HG02759 (cell line): ENCODE measurements around the gene CNTN5.
"Not testable (repeated sequence)": the region's sequence is repeated elsewhere in the genome, so short reads cannot be mapped to it uniquely, and the experiment has no call there.

ENCODE experiments used
- ATAC-seq: cut with Tn5 transposase; IDR thresholded peaks from one replicate; pipeline ENCODE4 v1.9.1; 2021; ENCODE audit warnings: mild to moderate bottlenecking, moderate library complexity; ENCODE audit not compliant: unreplicated experiment

The CNTN5 gene

DNA sequence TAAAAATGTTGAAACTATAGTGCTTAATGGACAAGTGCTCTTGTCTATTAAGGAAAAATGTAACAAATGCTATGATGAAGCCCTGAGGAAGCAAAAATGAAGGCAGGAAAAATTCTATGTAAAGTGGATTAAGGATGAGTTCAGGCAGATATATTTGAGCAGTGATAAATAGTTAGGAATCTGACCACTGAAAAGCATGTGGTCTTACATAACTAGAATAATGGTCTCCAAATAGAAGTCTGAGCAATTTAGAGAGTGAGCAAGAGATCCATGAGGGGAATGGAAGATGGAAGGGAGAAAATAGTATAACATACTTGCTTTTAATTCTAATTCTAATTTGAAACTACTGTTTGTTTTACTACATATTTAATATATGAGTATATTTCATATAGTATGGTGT, 1155.7 kb downstream of the CNTN5 start:
- ATAC-seq = no peak

DNA sequence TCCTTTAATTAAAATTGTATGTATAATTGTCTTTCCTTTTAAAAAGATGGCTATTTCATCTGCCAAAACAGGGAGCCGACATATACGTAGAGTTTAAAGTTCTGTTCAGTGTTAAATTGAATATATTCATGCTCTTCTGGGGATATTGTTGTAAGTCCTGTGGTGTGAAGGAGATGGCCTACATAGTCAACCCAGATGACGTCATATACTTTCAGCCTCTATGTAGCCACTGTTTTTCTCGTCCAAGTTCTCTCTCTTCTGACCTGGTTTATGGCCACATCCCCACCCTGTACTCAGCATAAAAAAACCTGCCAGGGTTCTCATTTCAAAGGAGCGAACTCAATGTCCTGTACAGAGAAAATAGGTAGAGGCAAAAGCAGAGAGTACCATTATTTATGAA, 1156.9 kb downstream of the CNTN5 start:
- ATAC-seq = no peak

DNA sequence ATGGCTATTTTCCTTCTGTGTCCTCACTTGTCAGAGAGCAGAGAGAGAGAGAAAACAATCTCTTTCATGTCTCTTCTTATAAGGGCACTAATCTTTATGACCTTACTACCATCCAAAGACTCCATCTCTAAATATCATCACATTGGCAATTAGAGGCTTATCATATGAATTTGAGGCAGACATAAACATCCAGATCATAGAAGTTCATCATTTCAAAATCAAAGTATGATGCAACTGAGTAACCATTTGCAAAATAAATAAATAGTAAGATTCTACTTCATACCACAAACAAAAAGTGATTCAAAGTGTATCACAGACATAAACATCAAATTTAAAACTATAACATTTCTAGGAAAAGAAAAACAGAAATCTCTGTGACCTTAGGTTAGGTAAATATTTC, 1161.6 kb downstream of the CNTN5 start:
- no peak for ATAC-seq

DNA sequence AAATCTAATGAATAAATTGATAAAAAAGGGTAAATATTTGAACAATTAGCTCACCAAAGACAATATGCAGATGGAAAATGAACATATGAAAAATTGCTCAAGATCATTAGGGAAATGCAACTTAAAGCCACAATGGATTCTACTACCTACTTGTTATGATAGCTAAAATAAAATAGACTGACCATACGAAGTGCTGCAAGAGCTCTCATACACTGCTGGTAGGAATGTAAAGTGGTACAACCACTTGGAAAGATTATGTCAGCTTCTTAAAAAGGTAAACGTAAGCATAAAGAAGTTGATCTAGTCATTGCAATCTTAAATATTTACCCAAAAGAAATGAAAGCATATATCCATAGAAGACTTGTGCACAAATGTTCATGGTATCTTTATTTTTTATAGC, 1162.2 kb downstream of the CNTN5 start:
- no peak for ATAC-seq

DNA sequence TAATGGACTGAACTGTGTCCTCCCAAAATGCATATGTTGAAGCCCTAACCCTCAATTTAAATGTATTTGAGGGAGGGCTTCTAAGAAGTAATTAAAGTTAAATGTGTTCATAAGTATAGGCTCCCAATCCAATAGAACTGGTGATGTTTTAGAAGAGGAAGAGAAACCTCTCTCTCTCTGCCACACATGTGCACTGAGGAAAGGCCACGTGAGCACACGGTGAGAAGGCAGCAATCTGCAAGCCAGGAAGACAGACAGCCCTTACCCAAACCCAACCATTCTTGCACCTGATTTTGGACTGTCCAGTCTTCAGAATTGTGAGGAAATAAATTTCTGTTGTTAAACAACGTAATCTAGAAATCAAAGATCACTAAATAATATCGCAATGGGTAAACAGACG, 1164.8 kb downstream of the CNTN5 start:
- ATAC-seq = no peak

DNA sequence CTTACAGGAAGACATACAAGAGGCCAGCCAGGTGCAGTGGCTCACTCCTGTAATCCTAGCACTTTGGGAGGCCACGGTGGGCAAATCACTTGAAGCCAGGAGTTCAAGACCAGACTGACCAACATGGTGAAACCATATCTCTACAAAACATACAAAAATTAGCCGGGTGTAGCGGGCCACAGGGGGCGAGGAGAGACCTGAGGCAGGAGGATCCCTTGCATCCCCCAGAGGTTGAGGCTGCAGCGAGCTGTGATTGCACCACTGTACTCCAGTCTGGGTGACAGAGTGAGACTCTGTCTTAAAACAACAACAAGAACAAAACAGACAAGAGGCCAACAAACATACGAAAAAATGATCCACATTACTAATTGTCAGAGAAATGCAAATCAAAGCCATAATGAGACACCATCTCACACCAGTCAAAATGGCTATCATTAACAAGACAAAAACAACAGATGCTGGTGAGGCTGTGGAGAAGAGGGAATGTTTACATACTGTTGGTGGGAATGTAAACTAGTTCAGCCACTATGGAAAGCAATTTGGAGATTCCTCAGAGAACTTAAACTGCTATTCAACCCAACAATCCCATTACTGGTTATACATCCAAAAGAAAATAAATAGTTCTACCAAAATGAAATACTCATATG, 1167.5 kb downstream of the CNTN5 start:
- no peak for ATAC-seq

DNA sequence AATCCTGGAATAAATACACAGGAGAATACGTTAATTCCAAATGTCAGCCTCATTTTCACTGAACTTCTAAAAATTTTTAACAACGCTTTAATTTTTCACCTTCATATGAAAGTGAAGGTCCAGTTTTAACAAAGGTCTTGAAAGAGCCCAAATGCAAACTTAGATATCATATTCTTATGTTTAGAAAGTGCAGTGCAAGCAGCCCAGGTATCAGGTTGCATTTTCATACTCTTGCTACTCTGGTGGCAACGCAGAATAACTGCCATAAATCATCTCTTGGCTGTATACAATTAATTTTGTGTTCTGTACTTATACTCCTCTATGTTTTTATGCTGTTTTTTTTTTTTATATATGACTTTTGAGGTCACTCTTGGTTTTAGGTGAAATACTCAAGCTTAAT, 1169.6 kb downstream of the CNTN5 start:
- ATAC-seq = no peak

DNA sequence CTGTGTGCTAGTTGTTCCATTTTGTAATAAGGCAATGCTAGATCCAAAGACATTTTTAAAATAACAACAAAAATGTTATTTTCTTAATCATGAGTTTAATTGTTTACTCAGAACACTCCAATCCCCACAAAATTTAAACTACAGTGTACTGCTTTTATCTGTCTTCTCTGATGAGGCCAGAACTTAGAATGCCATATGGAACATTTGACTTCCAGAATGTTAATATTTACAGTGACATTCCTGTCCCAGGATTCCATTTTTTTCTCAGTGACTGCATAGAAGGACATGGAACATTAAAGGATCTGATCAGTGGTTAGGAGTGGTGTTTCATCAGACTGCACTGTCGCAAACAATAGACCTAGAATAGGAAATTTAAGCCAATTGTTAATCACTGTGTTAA, 1171.4 kb downstream of the CNTN5 start:
- no peak for ATAC-seq

DNA sequence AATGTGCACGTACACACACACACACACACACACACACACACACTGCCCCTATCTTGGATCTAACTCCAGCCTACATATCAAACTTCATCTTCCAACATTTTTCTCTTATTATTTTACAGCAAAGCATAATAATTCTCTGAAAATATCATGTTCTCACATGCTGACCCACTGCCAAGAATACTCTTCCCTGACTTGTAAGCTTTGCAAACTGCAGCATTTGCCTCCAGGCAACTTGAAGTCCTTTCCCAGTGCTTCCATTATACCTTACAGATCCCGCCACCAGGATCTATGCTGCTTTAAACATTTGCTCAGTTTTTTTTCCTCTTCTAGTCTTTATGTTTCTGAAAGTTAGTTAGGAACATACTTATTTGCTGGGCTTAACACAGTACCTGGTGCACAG, 1183.0 kb downstream of the CNTN5 start:
- no peak for ATAC-seq

DNA sequence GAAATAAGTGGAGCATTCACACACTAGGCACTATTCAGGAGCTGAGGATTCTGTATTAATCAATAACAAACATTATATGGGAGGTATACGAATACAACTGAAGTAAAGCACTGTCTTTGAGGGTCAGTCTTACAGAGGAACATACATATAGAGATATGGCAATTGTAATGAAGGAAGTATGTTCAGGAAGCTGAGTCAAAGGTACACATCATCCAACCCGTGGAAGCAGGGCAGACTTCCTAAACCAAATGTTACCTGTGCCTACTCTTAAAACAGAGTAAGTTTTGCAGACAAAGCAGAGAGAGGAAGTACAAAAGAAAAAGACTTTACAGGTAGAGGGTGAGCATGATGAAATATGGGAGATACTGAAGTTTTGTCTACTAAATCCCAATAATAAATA, 1185.2 kb downstream of the CNTN5 start:
- ATAC-seq = no peak

DNA sequence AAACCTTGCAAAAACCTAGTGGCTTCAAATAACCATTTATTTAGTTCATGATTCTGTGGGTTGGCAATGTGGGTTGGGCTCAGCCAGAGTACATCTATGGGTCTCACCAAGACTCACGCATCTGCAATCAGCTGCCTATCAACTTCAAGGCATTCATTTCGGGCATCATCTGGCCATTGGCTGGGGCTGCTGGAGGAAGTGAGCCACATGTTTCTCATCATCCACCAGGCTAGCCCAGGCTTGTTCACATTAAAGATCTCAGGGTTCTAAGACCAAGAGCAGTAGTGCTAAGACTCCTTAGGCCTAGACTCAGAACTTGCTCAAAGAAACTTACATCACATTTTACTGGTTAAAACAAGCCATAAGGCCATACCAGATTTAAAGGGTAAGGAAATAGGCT, 1187.5 kb downstream of the CNTN5 start:
- ATAC-seq = no peak

DNA sequence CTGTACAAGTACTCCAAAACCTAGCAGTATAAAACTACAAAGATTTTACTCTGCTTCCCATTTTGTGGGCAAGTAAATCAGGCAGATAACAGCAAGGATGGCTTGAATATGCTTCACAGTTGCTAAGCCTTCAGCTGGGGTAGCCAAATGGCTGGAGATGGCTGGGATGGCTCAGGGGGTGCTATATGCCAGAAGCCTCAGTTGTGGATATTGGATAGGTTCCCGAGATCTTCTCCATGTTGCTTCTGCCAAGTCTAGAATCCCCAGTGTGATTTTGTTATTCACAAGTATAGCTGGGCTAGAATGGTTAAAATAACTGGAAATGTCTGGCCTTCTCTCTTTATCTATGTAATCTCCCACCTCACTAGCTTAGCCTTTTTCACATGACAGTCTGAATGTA, 1194.0 kb downstream of the CNTN5 start:
- no peak for ATAC-seq

DNA sequence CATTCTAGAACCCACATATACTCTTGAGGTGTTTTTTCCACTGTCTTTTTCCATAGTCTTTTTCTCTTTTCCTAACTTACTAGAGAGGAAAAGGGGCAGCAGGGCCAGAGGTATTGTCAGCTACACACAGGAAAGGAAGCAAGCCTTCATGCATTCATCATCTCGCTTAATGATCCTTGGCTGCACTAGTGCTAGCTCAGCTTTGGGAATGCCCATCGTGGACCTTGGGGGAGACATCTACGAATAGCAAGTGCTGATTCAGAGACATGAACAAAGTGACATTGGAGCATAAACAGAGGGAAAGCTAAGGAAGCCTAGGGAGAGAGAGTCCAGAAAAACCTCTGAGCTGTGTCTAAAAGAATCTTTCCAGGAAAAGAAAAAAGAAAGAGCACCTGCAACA, 1200.1 kb downstream of the CNTN5 start:
- ATAC-seq = no peak

DNA sequence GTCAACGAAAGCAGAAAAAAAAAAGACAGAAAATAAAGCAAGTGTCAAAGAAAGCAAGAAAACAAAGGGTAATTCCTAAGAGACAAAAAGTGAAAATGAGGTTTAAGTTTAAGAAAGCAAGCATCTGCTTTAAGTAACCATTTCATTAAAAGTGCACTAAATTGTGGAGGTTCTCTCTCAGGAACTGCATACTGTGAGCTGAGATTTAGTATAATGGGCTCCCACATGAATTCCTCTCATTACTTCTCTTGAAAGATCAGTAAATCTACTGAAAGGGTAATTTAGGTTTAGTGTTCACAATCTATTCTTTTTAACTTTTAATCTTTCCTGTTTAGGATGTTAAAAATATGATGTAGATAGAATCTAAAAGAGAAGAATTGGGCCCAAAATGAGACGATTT, 1201.0 kb downstream of the CNTN5 start:
- no peak for ATAC-seq

DNA sequence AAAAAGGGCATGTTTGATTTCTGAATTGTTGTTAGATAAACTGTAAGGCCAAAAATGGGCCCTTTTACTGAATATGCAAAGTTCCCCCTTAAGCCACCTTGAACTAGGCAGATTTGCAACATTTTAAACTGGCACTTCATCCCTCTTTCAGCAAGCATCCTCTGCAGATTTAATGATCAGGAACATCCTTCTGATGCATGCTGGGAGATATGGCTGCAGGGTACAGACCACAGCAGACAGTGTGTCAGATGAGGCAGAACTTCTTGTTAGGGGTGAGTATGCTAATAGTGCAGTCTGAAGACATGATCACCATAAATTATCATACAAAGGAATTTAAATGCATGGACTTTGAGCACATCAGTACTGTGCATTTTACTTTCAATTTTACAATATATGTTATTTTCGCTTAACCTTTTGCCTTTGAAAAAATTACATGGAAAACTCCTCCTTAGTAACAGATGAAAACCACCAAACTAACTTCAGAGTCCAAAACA, 1203.8 kb downstream of the CNTN5 start:
- no peak for ATAC-seq

DNA sequence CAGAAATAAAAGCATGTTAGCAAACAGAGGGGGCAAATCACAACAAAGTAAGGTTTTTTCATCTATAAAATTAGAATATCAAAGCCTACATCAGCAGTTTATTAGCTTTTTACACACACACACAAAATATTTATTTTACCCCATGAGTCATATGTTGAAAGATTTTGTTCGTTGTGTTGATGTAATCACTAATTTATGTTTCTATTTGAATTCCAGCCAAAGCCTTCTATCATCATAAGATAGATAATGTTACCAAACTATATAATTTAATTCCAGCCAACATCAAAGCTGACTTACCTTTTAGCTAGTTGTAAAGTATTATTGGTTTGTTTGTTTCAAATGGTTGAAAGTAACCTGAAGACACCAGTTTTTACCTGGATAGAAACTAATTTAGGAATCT, 1208.3 kb downstream of the CNTN5 start:
- no peak for ATAC-seq

DNA sequence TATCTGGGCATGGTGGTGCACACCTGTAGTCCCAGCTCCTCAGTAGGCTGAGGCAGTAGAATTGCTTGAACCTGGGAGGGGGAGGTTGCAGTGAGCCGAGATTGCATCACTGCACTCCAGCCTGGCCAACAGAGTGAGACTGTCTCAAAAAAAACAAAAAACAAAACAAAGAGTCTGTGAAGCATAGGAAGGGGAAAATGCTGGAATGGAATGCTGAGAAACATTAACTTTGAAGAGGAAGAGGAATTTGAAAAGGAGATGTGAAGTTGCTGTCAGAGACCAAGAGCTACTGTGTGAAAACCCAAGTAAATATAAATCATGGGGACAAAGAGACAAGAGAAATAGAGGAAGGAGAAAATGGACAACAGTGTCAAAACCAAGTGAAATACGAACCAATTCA, 1211.3 kb downstream of the CNTN5 start:
- ATAC-seq = no peak

DNA sequence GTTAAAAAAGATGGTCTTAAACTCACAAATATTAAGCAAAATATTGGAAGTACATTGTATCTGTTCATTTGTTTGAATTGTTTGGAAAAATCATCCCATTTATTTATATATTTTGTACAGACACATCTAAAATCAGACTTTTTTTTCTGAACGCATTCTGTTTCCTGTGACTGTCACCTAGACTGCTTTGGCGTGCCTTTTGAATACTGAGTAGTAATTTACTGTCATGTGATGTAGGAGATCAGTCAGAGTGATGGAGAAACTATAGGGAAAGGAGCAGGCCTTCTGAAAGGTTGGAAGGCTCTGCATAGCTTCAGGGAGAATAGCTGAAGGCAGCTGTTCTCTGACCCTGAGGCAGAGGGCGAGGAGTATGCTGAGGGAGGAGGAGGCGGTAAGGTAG, 1214.3 kb downstream of the CNTN5 start:
- ATAC-seq = no peak

DNA sequence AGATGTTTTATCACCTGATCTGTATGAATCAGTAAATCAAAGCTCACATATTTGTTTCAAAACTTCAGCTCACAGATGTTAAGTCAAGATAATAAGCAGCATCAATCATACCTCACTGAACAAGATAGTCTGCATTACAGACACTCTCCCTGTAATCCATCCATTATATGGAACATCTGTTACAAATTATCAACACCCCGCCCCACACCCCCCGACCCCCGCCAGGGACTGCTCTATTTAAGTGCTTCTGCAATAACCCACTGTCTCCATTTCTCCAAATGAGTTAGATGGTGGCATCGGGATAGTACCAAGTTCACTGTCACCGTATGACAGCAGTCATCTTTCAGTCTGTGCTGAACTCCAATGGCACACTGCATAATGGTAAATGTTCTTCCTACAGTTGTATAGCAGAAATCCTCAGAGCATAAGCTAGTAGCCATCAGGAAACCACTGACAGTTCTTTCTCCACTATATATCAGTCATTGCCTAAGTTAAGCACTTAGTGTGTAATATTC, 1219.3 kb downstream of the CNTN5 start:
- no peak for ATAC-seq

DNA sequence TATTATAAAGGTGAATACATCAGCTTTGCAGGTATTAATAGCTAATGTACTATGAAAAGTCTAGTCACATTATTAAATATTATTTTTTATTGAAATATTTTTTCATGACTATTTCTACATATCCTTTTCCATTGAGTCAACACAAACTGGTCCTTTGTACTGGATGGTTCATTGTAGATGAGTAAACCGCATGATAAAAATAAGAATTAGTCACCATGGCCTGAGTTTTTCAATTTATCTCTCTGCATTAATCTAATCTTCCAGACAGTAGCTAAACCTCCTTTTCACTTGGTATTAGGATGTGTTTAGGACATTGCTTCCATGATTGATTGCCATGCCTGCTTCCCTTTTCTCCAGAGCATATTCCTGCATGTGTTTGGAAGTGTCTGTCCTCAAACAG, 1227.0 kb downstream of the CNTN5 start:
- ATAC-seq = no peak

DNA sequence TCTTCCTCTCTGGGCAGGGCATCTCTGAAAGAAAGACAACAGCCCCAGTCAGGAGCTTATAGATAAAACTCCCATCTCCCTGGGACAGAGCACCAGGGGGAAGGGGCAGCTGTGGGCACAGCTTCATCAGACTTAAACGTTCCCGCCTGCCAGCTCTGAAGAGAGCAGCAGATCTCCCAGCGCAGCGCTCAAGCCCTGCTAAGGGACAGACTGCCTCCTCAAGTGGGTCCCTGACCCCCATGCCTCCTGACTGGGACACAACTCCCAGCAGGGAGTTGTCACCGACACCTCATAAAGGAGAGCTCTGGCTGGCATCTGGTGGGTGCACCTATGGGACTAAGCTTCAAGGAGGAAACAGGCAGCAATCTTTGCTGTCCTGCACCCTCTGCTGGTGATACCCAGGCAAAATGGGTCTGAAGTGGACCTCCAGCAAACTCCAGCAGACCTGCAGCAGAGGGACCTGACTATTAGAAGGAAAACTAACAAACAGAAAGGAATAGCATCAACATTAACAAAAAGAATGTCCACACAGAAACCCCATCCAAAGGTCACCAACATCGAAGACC, 1236.6 kb downstream of the CNTN5 start:
- not testable (repeated sequence) for ATAC-seq

DNA sequence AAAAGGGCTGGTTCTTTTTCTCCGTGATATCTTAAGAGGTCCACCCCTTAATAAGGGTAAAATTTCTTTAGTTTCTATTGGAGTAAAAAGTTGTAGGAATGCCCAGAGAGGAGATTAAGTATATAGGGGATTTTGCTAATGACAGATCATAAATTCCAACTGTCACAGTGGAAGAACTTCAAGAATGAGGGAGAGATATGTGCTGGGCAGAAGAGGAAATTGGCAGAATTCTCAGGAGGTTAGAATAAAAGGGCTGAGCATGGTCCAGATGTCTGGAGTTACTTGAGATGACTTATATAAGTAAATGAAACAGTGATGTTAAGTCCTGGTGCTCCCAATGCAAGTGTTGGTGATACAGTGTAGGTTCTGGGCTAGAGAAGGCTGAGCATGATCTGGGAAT, 1248.8 kb downstream of the CNTN5 start:
- no peak for ATAC-seq
